Ramos (cell line): ENCODE data around the gene ECI1.
"Not testable (repeated sequence)": the region's sequence is repeated elsewhere in the genome, so short reads cannot be mapped to it uniquely, and the experiment has no call there.

ENCODE experiments used
- in situ Hi-C: fragments of 300-500 bp; cut with MboI; formaldehyde crosslinking; loops from one replicate; pipeline ENCODE4 v1.14.3; 2022; ENCODE audit warnings: low sequenced_read_pairs; ENCODE audit not compliant: unreplicated experiment

The ECI1 gene

DNA sequence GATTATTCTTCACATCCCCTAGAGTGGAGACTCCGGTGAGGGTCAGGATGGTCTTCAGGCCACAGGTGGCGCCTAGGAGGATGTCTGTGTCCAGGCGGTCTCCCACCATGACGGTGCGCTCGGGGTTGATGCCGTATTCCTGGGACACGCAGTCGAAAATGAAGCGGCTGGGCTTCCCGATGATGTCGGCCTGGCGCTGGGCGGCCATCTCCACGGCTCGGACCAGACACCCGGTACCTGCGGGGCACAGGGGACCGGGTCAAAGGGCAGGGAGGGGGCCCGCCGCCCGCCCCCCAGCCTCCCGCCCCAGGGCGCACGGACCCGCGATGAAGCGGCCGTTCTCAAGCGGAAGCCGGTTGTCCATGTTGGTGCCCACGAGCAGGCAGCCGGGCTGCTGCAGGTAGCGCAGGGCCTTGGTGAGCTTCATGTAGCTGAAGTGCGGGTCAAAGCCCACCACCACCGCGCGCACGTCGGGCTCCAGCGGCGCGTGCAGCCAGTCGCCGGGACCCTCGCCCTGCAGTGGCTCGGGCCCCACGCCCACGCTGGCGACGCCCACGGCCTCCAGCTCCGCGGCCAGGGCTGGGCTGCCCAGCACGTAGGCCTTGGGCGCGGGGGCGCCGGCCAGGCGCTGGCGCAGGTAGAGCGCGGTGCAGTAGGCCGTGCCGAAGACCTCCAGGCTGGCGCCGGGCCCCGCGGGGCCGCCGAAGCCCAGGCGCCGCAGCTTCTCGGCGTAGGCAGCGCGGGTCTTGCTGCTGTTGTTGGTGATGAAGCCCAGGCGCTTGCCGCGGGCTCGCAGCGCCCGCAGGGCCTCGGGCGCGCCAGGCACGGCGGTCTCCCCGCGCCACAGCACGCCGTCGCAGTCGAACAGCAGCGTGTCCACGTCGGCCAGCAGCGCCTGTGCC, 37.3 kb downstream of the ECI1 start:
- in situ Hi-C loops, result no loop called here

DNA sequence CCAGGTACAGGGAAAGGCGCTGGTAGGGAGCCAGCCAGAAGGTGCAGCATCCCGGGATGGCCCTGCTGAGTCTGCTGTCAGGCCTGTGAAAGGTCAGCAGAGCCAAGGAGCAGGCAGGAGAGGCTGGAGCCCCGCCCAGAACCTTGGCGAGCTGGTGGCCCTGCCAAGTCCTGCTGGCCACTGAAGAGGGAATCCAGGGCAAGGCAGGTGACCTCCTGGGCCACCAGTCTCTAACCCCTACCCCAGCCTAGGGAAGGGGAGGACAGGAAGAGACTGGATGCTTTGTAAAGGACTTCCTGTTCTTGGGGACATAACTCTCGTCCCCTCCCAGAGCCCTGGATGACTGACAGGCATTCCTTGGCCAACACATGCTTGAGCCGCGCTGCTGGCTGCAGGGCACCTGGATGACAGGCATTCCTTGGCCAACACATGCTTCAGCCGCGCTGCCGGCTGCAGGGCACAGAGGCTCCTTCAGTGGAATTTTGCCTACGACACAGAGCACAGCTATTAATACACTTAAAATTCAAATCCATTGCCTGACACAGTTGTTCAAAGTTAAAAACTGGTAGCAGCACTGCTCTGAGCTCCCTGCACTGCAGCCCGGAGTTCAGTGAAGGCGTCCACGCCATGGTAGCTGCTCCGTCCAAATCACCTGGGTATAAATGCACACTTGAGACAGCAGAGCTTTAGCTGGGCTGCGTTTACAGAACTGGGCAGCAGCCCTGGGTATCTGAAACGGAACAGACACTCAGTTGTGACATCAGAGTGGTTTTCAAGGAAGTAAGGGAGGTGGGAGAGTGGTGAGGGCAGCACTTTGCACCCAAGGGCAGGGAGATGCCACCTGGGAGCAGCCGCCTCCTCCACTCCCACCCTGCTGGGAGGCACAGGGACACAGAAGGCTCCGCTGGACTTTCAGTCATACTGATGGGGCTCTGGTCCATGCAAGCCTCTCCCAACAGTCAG, 38.7 kb downstream of the ECI1 start:
- in situ Hi-C loops, result no loop called here

DNA sequence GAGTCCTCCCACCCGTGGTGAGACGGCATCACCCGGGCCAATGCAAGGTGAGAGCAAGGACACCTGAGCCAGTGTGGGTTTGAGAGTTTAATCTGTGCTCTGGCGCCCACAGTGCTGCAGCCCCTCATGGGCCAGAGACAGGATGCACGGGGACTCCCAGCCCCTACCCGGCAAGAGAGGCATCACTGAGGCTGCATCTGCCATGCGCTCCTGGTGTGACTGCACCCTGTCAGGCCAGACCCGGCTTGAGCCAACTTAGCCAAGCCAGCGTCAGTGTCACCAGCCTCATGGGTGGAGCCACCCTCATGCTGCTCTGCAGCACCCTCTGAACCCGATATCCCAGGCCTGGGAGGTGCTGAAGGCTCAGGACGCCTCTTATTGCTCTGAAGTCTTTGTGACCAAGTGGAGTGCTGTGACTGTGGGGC, 39.5 kb downstream of the ECI1 start:
- in situ Hi-C loops, result no loop called here

DNA sequence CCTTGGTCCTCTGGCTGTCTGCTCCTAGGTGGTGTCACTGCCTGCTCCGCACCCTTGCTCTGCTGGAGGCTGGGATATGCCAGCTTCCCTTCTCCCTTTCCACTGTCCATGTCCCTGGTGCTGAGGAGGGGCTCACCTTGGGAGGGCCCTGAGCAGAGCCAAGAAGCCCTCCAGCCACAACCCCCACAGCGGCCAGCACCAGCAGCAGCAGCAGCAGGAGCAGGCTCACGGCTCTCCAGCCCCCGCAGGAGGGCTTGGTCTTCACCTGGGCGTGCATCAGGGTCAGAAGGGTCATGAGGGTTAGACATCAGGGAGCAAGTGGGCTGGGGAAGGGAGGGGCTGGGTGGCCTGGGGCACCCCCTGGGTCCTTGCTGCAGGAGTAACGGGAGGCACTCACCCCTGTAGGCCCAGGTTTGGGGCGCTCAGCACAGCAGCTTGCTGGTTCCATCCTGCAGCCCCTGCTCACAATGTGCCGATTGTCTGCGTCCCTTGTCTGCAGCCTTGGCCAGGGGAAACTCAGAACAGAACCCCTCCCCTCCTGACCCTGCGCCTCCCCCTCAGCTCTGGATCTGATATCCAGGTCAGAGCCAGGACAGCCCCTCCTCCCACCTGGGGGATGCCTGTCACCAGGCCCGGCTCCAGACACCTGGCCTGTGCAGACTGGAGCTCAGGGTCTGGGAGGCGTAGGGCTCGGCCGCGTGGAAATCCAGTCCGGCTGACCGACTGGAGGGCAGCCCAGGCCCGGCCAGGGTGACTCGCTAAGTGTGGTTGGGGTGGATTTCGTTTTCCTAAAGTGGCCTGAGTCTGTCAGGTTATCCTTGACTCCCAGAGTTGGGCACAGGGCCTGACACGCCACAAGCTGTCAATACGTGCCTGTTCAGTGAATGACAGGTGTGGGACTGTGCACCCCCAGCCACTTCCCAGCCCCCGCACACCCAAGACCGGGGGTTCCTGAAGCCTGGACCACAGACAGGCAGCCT, 40.7 kb downstream of the ECI1 start, which contains the start of gene BRICD5:
Gene BRICD5, minus strand, starts transcription at position 478 of the 980 bp plus-strand sequence. Its CDS starts 30 bp downstream, at position 448.
- in situ Hi-C loops, result no loop called here

DNA sequence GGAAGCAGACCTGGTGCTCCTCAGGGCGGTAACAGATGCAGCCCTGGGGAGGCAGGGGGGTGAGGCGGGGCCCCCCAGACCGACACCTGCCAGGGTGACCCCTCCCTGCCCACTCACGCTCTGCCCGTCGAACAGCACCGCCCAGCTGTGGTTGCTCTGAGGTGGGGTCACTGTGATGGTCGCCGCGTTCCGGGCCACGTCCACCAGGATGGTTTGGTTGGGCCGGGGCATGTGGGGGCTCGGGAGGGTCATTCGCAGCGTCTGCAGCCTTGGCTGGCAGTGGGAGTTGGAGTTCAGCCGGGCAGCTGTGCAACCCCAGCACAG, 41.4 kb downstream of the ECI1 start:
- in situ Hi-C loops, result no loop called here

DNA sequence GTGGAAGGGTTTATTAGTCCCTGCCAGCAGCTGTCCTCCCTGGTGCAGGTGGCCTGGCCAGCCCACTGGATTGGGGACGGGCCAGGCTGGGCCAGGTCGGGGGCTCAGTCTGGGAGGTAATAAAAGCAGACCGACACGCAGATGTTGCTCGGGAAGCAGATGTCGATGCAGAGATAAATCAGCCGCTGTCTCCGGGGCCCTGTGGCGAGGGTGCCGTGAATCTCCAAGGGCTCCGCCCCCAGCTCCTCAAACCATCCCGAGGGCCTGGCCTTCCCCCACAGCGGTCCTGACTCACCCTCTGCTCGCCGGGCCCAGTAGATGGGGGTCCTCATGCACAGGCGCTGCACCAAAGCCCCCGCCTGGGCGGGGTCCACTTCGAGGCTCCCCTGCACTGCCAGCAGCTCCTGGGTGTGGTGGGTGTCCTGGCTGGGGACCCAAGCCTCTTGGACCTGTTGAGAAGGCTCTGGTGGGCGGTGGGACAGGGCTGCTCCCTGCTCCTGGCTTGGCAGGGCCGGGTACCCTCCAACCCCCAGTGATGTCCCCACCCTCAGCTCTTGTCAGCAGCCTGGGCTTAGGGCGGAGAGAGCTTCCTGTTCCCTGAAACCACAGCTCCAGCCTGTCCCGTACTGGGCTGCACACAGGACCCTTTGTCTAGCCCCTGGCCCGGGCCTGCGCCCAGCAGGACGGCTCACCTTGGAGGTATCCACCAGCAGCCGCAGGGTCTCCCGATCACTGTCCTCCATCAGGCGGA, 42.0 kb downstream of the ECI1 start:
- in situ Hi-C loops, result no loop called here

- in situ Hi-C loops, result no loop called here
Measured at GRCh38 chr16:2208772-2209171, 42.6 kb downstream of the ECI1 start.

DNA sequence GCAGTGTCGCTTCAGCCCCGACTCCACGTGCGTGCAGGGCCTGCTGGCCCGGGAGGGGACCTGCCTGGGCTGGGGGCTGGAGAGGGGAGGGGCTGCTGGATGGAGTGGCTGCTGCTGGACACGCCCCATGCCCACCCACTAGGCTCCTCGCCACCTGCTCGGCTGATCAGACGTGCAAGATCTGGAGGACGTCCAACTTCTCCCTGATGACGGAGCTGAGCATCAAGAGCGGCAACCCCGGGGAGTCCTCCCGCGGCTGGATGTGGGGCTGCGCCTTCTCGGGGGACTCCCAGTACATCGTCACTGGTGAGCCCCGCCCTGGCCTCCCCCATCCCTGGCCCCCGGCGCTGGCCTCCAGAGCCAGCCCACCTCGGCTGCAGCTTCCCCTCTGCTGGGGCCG, 43.1 kb downstream of the ECI1 start:
- in situ Hi-C loops, result no loop called here

GRCh38 chr16:2207872-2208271, 43.5 kb downstream of the ECI1 start:
- in situ Hi-C loops, result no loop called here

GRCh38 chr16:2206780-2207433, 44.5 kb downstream of the ECI1 start:
- in situ Hi-C loops, result no loop called here

GRCh38 chr16:2206420-2206779, 45.0 kb downstream of the ECI1 start:
- in situ Hi-C loops, result no loop called here

DNA sequence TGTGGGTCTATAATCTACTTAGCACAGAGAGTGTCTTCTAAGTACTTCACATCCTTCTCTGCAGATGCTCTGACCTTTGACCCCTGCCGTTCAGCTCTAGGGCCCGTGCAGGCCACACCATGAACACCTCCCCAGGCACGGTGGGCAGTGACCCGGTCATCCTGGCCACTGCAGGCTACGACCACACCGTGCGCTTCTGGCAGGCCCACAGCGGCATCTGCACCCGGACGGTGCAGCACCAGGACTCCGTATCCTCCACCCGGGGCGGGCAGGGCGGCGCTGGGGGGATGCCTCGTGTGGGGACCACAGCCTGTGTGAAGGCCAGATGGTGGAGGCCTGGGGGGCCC, 45.4 kb downstream of the ECI1 start:
- in situ Hi-C loops, result no loop called here

- in situ Hi-C loops, result no loop called here
Measured at GRCh38 chr16:2205104-2205966, 46.1 kb downstream of the ECI1 start, which contains the start of gene MLST8. Gene MLST8, plus strand, starts transcription at chr16:2205454. Its CDS starts 632 bp downstream, at chr16:2206086.

DNA sequence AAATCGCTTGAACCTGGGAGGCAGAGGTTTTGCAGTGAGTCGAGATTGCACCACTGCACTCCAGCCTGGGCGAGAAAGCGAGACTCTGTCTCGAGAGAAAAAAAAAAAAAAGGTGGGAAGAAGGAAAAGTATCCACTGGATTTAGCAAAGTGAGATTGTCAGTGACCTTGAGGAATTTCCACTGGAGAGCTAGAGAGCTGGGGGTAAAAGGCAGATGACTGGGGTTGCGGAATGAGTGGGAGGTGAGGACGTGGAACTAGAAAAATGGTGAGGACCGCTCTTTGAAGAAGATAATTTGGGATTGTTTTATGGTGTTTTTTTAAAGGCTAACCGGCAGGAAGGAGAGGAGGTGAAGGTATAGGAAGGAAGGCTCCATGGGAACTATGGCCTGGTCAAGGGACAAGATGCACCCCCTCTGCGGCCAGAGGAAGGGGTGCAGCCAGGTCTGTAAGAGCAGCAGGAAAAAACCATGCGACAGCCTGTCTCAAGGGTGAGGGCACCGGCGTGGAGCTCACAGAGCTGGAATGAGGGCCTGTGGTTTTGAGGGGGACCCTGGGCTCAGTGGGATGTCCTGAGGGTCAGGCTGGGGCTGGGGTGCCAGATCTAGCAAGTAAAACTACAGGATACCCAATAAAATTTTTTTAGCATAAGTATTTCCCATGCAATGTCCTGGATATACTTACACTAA, 46.8 kb downstream of the ECI1 start:
- in situ Hi-C loops, result no loop called here

DNA sequence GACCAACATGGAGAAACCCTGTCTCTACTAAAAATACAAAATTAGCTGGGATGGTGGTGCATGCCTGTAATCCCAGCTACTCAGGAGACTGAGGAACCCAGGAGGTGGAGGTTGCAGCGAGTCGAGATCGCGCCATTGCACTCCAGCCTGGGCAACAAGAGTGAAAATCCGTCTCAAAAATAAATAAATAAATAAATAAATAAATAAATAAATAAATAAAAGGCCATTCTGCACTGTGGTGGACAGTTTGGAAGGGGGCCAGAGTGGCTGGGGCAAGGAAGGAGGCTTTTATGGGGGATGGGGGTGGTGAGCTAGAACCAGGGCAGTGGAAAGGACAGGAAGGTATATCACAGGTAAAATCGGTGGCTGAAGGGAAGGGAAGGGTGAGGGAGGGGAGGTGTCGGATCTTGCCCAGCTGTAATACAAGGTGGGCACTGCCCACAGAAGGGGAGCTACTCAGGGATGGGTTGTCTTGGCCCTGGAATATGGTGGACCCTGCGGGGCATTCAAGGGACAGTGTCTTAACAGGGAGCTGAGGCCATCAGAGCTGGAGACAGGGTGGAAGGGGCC, 48.2 kb downstream of the ECI1 start:
- in situ Hi-C loops, result not testable (repeated sequence)

- in situ Hi-C loops, result no loop called here
Measured at GRCh38 chr16:2200313-2200712, 51.1 kb downstream of the ECI1 start.

DNA sequence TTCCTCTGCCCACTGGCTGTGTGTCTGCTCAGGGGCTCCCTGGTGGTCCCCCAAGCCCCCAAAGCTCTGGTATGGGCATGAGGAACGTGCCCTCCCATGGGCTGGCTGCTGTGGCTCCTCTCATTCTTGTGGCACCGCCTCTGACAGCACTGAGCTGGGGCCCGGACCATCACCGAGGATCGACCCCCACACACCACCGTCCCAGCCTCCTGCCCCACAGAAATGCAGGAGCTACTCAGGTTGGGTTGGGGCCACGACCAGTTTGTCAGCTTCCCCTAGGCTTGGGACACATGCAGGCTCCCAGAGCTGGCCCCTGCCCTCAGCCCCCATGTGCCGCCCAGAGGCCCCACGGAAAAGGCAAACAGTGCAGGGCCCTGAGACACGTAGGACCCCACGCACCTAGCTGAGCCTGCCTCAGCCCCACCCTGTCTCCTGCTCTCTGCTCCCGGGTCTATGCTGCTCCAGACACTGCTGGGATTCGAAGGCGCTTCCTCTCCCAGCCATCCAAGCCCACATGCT, 51.7 kb downstream of the ECI1 start:
- in situ Hi-C loops, result no loop called here
